IPS-NIHi7 (cell line): ENCODE data around the gene CD300C.
"Not testable (repeated sequence)": the region's sequence is repeated elsewhere in the genome, so short reads cannot be mapped to it uniquely, and the experiment has no call there.

ENCODE experiments used
- DNase-seq: peaks from one replicate; pipeline ENCODE4 v3.0.0; 2012; ENCODE audit warnings: mixed read lengths; ENCODE audit errors: extremely low spot score

The CD300C gene

DNA sequence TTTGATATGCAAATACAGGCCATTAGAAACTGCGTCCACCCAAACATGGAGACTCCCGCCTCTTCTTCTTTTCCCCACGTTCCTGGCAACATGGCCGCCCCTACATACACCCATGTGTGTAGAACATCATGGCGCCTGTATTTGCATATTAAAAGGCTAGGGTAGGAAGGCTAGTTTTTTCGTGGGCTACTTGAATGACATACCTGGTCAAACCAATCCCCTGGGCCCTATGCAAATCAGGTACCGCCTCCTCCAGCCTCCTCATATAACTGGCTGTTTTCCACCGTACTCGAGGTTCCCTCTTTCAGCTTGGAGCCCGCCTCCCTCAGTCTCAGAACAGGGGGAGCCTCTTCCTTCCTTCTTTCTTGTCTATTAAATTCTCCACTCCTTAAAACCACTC, 13.8 kb downstream of the CD300C start:
- no peak for DNase-seq

DNA sequence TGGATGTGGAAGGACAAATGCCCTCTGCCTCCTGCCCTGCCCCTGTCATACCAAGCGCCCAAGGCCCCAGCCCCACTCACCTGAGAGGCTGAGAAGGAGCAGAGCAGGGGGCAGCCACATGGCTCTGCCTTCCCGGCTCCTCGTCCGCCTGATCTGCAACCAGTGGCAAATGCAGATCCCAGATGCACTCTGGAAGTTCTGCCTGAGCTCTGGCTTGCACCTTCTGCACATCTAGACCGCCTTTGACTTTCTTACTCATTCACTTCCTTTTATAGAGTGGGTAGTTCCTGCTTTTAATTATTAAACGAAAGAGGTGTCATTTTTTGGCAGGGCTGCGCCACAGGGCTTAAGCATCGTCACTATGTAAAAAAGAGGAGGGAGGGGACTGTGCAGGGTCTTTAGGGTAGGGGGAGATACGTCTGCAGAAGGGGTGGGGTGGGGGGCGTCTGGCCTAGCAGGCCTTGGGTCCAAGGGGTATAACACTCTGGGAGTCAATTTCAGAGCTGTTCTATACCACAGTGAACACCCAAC, 14.6 kb downstream of the CD300C start, which contains the start of gene CD300LB:
Gene CD300LB (minus strand): TSS at position 245 of the 531 bp plus-strand sequence. CDS start 125 bp downstream, at position 120.
- DNase-seq = no peak

DNA sequence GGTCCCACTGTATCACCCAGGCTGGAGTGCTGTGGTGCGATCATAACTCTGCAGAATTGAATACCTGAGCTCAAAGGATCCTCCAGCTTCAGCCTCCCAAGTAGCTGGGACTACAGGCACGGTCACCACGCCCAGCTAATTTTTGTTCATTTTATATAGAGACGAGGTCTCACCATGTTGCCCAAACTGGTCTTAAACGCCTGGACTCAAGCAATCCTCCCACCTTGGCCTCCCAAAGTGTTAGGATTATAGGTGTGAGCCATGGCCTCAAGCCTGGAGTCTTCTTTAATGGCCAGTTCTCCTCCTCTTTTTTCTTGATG, 15.1 kb downstream of the CD300C start:
- no peak for DNase-seq

DNA sequence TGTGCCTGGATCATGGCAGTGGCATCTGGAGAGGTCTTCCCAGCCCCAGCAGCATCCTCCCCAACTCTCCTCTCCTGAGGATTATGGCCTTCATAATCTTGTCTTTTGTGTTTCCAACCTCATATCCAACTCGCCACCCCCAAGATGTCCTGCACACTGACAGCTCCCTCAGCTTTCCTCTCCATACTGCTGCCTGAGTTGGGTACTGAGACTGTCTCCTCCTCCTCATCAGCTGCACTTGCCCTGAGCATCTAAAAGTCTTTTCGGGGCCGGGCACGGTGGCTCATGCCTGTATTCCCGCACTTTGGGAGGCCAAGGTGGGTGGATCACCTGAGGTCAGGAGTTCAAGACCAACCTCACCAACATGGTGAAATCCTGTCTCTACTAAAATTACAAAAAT, 16.7 kb downstream of the CD300C start:
- DNase-seq = no peak

- DNase-seq = no peak
Measured at GRCh38 chr17:74528491-74529199, 17.3 kb downstream of the CD300C start.

- no peak for DNase-seq
Measured at GRCh38 chr17:74527756-74528155, 18.2 kb downstream of the CD300C start.

GRCh38 chr17:74527081-74527480, 18.8 kb downstream of the CD300C start:
- DNase-seq = peak; percentile 9

DNA sequence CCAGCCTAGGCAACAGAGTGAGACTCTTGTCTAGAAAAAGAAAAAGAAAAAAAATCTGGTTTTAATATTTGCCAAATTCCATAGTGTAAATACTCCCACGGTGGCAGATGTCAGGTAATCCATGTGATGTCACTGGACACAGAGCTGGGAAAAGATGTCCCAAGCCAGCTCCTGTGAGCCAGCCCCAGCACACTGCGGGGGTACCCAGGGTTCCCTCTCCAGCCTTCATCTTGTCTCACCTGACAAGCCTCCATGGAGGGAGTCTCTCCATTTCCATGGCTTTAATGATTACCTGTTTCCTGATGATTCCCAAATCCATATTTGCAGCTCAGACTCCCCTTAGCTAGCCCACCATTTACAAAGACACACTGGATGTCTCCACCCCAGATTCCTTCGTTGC, 19.2 kb downstream of the CD300C start:
- no peak for DNase-seq

DNA sequence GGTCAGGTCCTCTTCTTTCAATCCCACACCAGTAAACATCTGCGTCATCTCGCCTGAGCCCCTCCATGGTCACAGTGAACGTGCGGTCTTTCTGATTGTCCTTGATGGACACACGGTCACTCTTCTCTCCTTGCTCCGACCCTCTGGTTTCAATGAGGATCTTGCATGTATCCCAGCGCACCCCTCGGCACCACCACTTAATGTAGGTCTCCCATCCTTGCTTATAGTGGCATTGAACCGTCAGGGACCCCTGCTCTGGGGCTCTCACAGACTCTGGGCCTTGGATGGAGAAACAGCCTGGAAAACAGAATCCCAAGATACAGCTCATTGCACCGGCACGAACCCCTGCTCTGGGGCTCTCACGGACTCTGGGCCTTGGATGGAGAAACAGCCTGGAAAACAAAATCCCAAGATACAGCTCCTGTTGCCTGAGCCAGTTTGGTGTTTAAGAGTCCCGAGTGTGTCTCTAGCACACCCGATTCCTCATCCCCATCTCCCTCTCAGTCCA, 20.1 kb downstream of the CD300C start:
- DNase-seq = no peak

DNA sequence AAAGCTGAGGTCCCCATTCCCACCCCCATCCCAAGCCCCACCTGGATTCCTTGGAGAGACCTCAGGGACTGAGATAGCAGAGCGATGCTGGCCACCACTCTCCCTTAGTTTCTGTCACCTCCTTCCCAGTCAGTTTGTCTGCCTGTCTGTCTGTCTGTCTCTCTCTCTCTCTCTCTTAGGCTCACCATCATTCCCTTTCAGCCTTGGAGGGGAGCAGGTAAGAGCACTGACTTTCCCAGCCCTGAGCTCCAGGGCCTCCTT, 20.5 kb downstream of the CD300C start:
- DNase-seq = peak; percentile 6

- no peak for DNase-seq
Measured at GRCh38 chr17:74524653-74525464, 21.1 kb downstream of the CD300C start.

DNA sequence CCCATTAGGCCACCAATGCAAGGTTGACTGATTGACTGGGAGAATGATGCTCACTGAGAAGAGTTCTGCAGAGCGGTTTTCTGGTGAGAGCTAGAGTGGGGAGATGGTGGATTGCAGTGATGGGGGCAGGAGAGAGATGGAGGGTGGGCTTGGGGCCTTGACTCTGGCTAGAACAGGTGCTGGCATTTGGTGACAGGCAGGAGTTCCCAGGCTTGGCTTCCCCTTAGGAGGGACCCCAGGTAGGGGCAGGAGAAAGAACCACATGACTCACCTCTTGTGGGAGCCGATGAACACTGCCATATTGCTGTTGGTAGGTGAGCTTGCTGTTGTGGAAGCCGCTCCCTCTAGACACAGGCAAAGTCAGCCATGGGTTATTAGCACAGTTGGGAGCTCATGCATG, 22.6 kb downstream of the CD300C start:
- DNase-seq = no peak

DNA sequence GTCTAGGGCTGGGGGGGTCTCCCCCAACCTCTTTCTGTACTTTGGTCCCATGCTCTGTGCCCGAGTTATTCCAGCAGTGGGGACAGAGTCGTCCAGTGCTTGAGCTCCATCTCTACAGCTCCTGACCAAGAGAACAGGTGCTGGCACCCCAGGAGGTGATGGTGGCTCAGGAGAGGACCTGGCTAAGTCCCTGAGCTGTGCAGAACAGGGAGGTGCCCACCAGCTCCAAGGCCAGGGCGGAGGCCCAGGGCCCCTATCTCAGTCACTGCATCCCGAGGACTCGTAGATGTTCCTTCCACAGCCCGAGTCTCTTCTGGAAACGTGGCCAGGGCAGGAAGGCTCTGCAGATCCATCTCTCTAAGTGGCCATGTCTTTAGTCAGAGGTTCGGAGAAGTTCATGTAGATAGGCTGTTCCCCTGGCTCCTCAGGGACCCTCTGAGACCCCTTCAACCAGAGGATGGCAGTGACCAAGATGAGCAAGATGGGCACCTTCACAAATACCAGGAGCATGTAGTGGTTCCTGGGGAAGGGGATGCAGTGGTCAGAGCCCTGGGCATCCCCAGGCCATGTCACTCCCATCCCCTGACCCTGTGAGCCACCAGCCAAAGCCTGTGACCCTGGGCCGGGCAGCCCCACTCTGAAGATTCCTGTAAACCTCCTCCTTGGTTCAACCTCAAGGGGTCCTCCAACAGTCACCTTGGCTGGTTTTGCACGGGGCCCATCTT, 23.4 kb downstream of the CD300C start:
- peak; percentile 5 for DNase-seq

DNA sequence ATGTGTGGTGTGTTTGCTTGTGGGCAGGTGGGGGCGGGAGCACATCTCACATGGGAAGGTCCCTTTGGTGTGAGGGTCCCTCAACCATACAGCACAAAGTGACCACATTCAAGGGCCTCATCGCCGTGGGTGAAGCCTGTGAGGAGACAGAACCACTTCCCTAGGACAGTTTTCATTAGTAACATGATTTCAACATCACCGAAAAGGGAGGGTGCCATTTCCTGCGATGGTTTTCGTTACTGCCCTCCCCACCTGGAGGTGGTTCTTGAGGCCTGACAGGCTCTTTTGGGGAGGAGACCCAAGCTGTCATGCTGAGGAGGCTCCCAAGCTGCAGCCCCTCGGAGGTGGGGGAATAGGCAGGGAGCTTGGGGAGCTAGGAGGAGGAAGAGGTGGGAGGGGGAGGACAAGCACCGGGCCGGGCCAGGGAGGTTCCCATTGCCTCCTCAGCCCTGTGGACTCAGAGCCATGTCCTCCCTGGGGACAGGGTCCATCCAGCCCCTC, 24.2 kb downstream of the CD300C start:
- peak; percentile 7 for DNase-seq

DNA sequence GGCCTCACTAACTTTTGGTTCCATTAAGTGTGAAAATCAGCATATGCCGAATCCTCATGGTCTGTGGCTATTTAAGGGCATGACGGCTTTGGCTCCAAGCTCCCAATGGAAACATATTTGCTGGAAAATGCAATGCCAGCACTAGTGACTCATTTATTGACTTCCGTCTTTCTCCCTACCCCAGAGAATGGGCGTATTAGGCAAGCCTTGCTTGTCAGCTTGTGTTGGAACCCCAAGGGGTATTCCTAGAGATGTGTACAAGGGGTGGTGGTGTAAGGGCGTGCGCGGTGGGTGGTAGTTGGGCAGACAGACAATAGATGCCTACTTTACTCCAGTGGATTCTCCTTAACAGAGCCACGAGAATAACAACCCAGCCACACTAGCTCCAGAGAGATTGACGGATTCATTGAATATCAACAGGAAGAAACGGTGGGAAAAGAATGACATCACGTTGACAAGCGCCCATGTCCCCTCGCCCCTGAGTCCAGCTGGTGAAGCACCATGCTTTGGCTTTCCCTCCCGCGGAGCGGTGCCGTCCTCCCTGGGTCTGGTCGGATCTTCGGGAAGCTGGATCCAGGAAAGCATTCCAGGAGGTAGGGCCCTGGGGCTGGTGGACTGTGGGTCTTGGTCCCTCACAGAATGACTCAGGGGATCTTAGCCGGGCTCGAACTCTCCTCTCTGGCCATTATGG, 25.0 kb downstream of the CD300C start:
- peak; percentile 4 for DNase-seq

DNA sequence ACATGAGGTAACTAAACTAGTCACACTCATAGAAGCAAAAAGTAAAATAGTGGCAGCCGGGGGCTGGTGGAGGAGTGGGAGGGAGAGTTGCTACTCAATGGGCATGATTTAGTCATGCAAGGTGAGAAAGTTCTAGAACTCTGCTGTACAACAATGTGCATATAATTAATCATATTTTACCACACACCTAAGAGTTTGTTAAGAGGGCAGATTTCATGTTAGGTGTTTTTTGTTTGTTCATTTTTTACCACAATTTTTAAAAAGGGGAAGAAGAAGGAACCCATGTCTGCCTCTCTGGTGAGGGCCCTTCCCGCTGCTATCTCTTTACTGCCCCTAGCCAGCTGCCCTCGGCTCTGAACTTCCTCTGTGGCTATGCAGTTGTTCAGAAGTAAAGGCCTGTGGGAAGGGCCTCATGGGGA, 25.9 kb downstream of the CD300C start:
- no peak for DNase-seq

DNA sequence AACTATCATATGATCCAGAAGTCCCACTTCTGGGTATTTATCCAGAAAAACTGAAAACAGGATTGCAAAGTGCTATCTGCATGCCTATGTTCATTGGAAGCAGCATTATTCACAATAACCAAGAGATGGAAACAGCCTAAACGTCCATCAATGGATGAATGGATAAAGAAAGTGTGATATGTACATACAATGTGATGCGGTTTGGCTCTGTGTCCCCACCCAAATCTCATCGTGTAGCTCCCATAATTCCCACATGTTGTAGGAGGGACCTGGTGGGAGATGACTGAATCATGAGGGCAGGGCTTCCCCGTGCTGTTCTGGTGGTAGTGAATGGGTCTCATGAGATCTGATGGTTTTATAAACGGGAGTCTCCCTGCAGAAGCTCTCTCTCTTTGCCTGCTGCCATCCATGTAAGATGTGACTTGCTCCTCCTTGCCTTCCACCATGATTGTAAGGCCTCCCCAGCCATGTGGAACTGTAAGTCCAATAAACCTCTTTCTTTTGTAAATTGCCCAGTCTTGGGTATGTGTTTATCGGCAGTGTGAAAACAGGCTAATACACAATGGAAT, 27.4 kb downstream of the CD300C start:
- not testable (repeated sequence) for DNase-seq

- no peak for DNase-seq
Measured at GRCh38 chr17:74516561-74517328, 29.2 kb downstream of the CD300C start.

DNA sequence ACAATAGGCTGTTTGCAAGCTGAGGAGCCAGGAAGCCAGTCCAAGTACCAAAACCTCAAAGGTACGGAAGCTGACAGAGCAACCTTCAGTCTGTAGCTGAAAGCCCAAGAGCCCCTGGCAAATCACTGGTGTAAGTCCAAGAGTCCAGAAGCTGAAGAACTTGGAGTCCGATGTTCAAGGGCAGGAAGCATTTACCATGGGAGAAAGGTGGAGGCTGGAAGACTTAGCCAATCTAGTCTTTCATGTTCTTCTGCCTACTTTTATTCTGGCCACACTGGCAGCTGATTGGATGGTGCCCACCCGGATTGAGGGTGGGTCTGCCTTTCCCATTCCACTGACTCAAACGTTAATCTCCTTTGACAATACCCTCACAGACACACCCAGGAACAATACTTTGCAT, 30.0 kb downstream of the CD300C start:
- DNase-seq = no peak

DNA sequence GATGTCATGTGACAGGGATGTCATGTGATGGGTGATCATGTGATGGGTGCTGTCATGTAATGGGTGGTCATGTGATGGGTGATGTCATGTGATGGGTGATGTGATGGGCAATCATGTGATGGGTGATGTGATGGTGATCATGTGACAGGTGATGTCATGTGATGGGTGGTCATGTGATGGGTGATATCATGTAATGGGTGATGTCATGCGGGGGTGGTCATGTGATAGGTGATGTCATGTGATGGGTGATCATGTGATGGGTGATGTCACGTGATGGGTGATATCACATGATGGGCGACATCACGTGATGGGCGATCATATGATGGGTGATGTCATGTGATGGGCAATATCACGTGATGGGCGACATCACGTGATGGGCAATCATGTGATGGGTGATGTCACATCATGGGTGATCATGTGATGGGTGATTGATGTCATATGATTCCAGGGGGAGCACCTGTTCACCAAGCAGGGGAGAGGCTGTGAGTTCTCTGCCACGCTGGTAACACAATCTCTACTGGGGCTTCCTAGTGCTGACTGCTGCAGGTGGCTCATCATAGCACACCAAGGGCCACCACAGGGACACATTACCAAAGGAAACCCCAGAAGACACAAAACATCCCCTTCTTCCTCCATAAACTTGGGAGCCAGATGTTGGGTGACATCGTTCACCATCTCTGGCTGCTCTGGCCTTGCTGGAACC, 31.1 kb downstream of the CD300C start:
- peak; percentile 7 for DNase-seq
